GM12878 (cell line): ENCODE data around the gene DOK7.

ENCODE experiments used
- CHD2 ChIP-seq: IDR thresholded peaks from 2 replicates; pipeline ENCODE4 v1.6.1; 2011; ENCODE audit warnings: low read depth, low read length, improper control_type of control experiment, borderline replicate concordance
- CHD4 ChIP-seq: fragments of 200-600 bp; sonication (generic); IDR thresholded peaks from 2 replicates; pipeline ENCODE4 v1.6.1; 2016; ENCODE audit warnings: mild to moderate bottlenecking
- CTCF ChIP-seq, 3 experiments: IDR thresholded peaks in 2 of 3; conservative IDR thresholded peaks in 1 of 3; 2 replicates each; pipeline ENCODE4 v1.5.1; 2011; ENCODE audit warnings: low read depth in 3 of 3, low read length in 3 of 3, mild to moderate bottlenecking in 3 of 3, control low read depth in 2 of 3, moderate library complexity in 2 of 3, inconsistent platforms in 1 of 3, mixed read lengths in 1 of 3; ENCODE audit not compliant: control insufficient read depth in 2 of 3, insufficient read depth in 1 of 3; ENCODE audit errors: extremely low read depth in 1 of 3
- EP300 ChIP-seq, 2 experiments: fragments of 150-350 bp in 1 of 2; IDR thresholded peaks; 2 replicates each; pipeline ENCODE4 v1.6.1; 2011 to 2012; ENCODE audit warnings: low read depth in 2 of 2, low read length in 2 of 2, borderline replicate concordance in 1 of 2, improper control_type of control experiment in 1 of 2, inconsistent platforms in 1 of 2; ENCODE audit not compliant: control insufficient read depth in 1 of 2
- EZH2 ChIP-seq: IDR thresholded peaks from 2 replicates; pipeline ENCODE4 v1.6.1; 2012; ENCODE audit warnings: low read depth, mild to moderate bottlenecking, control low read depth, inconsistent platforms, low read length, borderline replicate concordance; ENCODE audit not compliant: control insufficient read depth
- HDAC2 ChIP-seq: fragments of 200-600 bp; sonication (generic); IDR thresholded peaks from 2 replicates; pipeline ENCODE4 v1.6.1; 2017
- POLR2A ChIP-seq: IDR thresholded peaks from 2 replicates; pipeline ENCODE4 v1.6.1; 2011; ENCODE audit warnings: low read depth, mild to moderate bottlenecking, low read length
- TAF1 ChIP-seq: IDR thresholded peaks from 2 replicates; pipeline ENCODE4 v1.6.1; 2011; ENCODE audit warnings: mild to moderate bottlenecking, low read depth, low read length, borderline replicate concordance
- USF1 ChIP-seq: IDR thresholded peaks from 2 replicates; pipeline ENCODE4 v1.6.1; 2011; ENCODE audit warnings: borderline replicate concordance, low read depth, mild to moderate bottlenecking, moderate library complexity, mixed read lengths, low read length; ENCODE audit not compliant: insufficient read depth; ENCODE audit errors: extremely low read length
- ZNF24 ChIP-seq: fragments of 450-650 bp; IDR thresholded peaks from 2 replicates; pipeline ENCODE4 v1.6.1; 2017; ENCODE audit warnings: antibody characterized with exemption, mild to moderate bottlenecking

GRCh38 chr4:3423406-3423805 lies 39.7 kb upstream of the DOK7 start:
- TF ChIP-seq EZH2 (no peak), USF1 (no peak), POLR2A (no peak), ZNF24 (no peak), CTCF (IDR thresholded peaks at IDR 0.05 in 2 of 3, conservative IDR thresholded peaks at IDR 0.05 in 1 of 3; ENCODE audit: control insufficient read depth in 2 of 3, extremely low read depth in 1 of 3, insufficient read depth in 1 of 3, low read depth in 3 of 3, low read length in 3 of 3) (no peak), CHD4 (no peak), TAF1 (no peak), EP300 (IDR thresholded peaks at IDR 0.05; ENCODE audit: borderline replicate concordance in 1 of 2, control insufficient read depth in 1 of 2, low read depth in 2 of 2, low read length in 2 of 2) (no peak), CHD2 (no peak), HDAC2 (no peak)
